Psoas muscle (tissue), 8 donors: Measurements from ENCODE around the gene TANC1. TPM values are rescaled to one million over a fixed set of nuclear protein-coding genes. Genes with fewer than 3 reads are reported as not detected.

Source experiments
- ATAC-seq, 4 donors: fragments of 200-7000 bp; cut with Tn5 transposase; one replicate each; pipeline ENCODE4 v1.9.1; 2020; ENCODE audit warnings: moderate library complexity in 3 of 4, mild to moderate bottlenecking in 2 of 4
- DNase-seq, 2 donors: peaks; one replicate each; pipeline ENCODE4 v3.0.0-alpha.2; 2020
- H3K27ac ChIP-seq: fragments of 200-600 bp; one replicate; pipeline ENCODE4 v1.8.0; 2022
- H3K27me3 ChIP-seq, 3 donors: fragments of 200-600 bp in 1 of 3; one replicate each; pipeline versions ENCODE4 v1.6.1 to v1.8.0; 2013 to 2022; ENCODE audit warnings: low read length in 2 of 3, mild to moderate bottlenecking in 2 of 3, moderate library complexity in 1 of 3; ENCODE audit not compliant: insufficient read depth in 3 of 3
- H3K36me3 ChIP-seq, 2 donors: fragments of 200-600 bp in 1 of 2; one replicate each; pipeline versions ENCODE4 v1.6.1 to v1.8.0; 2013 to 2022; ENCODE audit warnings: low read depth in 1 of 2, mild to moderate bottlenecking in 1 of 2, moderate library complexity in 1 of 2; ENCODE audit not compliant: insufficient read depth in 1 of 2
- H3K4me1 ChIP-seq: fragments of 200-600 bp; one replicate; pipeline ENCODE4 v1.8.0; 2022
- H3K4me3 ChIP-seq: fragments of 200-600 bp; one replicate; pipeline ENCODE4 v1.8.0; 2022; ENCODE audit warnings: mild to moderate bottlenecking
- H3K9me3 ChIP-seq: fragments of 200-600 bp; one replicate; pipeline ENCODE4 v1.8.0; 2022
- WGBS, 3 donors: extraction: QIAGEN DNeasy Blood & Tissue Kit; methylation state at CpG; one replicate each; pipeline versions ENCODE4 v1.1.6 to v1.1.7; 2013; 5-methylcytosine and 5-hydroxymethylcytosine counted together
- intact Hi-C, 2 donors: fragments of 100-400 bp; cut with DNase I; formaldehyde crosslinking; loops; one replicate each; pipeline versions ENCODE4 v1.11.0 to v1.14.2; 2022
- polyA plus RNA-seq, 3 donors: library from polyadenylated mRNA; stranded (reverse); fragments of 200-250 nt; gene quantifications; one replicate each; pipeline ENCODE4 v1.2.3, GENCODE V29; 2013
- total RNA-seq, 4 donors: library from RNA; stranded (reverse); fragmentation: NEBNext Ultra II Directional in 2 of 4; extraction: Animal tissue kit (Norgen Biotek cat#: 25700) in 2 of 4; gene quantifications; one replicate each; pipeline versions ENCODE4 v1.2.1 to v1.2.4, GENCODE V29; 2021 to 2023
- TF ChIP-seq, protein P1 (sequence below): fragments of 200-600 bp; IDR thresholded peaks from one replicate; pipeline ENCODE4 v1.8.0; 2022; ENCODE audit warnings: antibody characterized with exemption
- donor health status: healthy with polysubstance abuse.
- donor health status: DM: no; HTN: no; CAD: no; lungs with moderate emphysema.
- donor health status: Bipolar disorder and iron deficiency.
- donor health status: healthy.
- donor health status: DM: yes; HTN: yes; CAD: no.
- donor health status: DM: no; HTN: no; CAD: no.
- donor health status: DM: no; HTN: no; CAD: no.
- donor health status: DM: yes; HTN: yes; CAD: no.

The TANC1 gene
- total and polyA plus RNA-seq, 7 donors: 1.9 to 7.5 (median 3.2) TPM

DNA sequence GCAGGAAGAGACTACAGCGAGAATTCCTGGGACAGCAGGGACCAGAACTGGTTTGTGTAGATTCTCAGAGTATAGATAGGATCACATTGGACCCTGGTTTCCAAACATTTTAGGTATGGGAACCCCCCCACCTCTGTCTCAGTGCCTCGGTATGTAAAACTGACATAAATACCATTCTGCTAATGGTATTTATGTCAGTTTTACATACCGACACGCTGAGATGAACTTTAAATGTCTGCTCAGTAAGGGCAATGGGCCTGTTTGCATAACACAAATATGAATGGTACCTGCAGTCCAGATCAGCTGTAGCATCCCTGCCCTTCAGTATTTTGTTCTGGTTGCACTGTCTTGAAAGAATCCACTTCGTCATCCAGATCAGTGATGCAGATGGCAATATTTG is 244.9 kb downstream of the TANC1 start:
- ATAC-seq (no peak), DNase-seq (no peak)
- no peaks in the 10 kb centered on the region for H3K4me1 ChIP-seq
- 92 to 95% (median 94%) methylated on average over 5 of the region's 5 CpGs for WGBS, 3 donors
- no peaks in the 10 kb centered on the region for H3K9me3 ChIP-seq
- peaks cover 0 to 7% of the 10 kb centered on the region in 2 donors for H3K36me3 ChIP-seq
- peaks cover 0 to 2% (median 0%) of the 10 kb centered on the region in 3 donors for H3K27me3 ChIP-seq
- no peak overlapping the region for H3K4me3 ChIP-seq
- H3K27ac ChIP-seq: no peak overlapping the region
- intact Hi-C loops: no loop called here
- TF ChIP-seq, protein P1, sequence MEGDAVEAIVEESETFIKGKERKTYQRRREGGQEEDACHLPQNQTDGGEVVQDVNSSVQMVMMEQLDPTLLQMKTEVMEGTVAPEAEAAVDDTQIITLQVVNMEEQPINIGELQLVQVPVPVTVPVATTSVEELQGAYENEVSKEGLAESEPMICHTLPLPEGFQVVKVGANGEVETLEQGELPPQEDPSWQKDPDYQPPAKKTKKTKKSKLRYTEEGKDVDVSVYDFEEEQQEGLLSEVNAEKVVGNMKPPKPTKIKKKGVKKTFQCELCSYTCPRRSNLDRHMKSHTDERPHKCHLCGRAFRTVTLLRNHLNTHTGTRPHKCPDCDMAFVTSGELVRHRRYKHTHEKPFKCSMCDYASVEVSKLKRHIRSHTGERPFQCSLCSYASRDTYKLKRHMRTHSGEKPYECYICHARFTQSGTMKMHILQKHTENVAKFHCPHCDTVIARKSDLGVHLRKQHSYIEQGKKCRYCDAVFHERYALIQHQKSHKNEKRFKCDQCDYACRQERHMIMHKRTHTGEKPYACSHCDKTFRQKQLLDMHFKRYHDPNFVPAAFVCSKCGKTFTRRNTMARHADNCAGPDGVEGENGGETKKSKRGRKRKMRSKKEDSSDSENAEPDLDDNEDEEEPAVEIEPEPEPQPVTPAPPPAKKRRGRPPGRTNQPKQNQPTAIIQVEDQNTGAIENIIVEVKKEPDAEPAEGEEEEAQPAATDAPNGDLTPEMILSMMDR: no peak

DNA sequence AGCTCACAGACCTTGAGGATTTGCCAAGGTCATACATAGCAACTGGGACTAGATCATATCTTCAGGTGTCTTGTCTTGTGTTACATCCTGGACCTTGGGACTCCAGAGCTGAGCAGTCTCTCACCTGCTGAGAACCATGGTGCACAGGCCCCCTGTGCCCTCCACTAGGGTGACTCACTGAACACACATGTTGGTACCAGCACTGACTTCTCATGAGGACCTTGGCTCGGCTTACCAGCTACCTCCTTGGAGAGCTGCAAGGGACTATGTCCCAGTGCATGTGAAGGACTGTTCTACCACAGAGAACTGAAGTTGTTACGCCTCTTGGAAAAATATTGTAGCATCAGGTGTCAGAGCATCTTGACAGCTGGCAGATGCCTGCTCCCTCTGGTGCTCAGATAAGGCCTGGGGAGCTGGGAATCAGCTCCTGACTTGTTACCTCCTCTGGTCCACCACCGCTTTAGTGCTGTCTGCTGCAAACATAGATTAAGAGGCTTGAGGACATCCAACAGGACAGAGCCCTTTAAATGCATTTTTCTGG is 246.0 kb downstream of the TANC1 start:
- WGBS, 3 donors: 86 to 94% (median 91%) methylated on average over 3 of the region's 3 CpGs
- TF ChIP-seq, protein P1: no peak
- H3K36me3 ChIP-seq: peaks cover 0 to 11% of the 10 kb centered on the region in 2 donors
- ATAC-seq: no peak
- intact Hi-C loops: no loop called here
- DNase-seq: no peak
- H3K4me3 ChIP-seq: no peak overlapping the region
- no peaks in the 10 kb centered on the region for H3K9me3 ChIP-seq
- H3K4me1 ChIP-seq: no peaks in the 10 kb centered on the region
- H3K27me3 ChIP-seq: peaks cover 0 to 2% (median 0%) of the 10 kb centered on the region in 3 donors
- H3K27ac ChIP-seq: no peak overlapping the region

DNA sequence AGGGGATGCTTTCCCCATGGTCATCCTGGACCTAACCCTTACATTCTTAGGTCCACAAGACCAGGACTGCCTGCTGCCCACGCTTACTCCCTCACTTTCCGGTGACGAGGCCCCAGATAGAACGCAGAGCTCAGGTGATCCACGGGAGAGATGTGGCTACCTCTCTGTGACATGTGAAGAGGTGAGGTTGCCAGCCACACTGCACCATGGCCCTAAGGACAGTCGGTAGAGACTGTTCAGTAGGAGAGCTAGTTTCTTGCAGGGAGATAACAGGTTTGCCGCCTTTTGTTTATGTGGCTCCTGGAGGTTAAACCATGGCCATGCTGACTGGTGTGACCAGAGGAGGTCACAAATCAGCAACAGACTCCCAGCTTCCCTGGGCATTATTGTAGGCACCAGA is 246.7 kb downstream of the TANC1 start:
- H3K36me3 ChIP-seq: peaks cover 0 to 17% of the 10 kb centered on the region in 2 donors
- no peak for DNase-seq
- TF ChIP-seq, protein P1: no peak
- H3K4me1 ChIP-seq: no peaks in the 10 kb centered on the region
- ATAC-seq: no peak
- WGBS, 3 donors: 94 to 99% (median 94%) methylated on average over 7 of the region's 7 CpGs
- intact Hi-C loops: no loop called here
- H3K4me3 ChIP-seq: no peak overlapping the region
- no peaks in the 10 kb centered on the region for H3K9me3 ChIP-seq
- peaks cover 0 to 2% (median 0%) of the 10 kb centered on the region in 3 donors for H3K27me3 ChIP-seq
- no peak overlapping the region for H3K27ac ChIP-seq

DNA sequence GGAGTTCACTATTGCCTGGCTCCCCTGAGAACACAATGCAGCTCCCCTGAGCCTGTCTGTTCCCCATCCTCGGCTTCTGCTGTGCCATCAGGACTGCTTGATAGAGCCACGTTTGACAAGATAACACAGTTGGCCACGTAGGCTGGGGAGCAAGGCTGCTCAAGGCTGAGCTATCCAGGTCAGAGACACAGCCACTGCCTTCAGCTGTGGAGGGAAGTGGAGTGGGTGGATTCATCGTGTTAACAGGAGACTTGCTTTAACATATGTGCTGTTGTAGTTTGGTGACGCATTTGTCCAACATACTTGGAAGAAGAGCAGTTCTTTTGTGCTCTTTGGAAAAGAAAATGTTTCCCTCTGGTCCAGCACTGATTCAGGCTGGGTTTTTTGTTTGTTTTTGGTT is 249.2 kb downstream of the TANC1 start:
- ATAC-seq (no peak), DNase-seq (no peak)

More for the DNA sequence above, 249.2 kb downstream of the TANC1 start:
- H3K27me3 ChIP-seq: peaks cover 0 to 2% (median 0%) of the 10 kb centered on the region in 3 donors
- no peaks in the 10 kb centered on the region for H3K9me3 ChIP-seq
- intact Hi-C loops: no loop called here
- H3K4me1 ChIP-seq: no peaks in the 10 kb centered on the region
- no peak overlapping the region for H3K27ac ChIP-seq
- H3K4me3 ChIP-seq: no peak overlapping the region
- 72 to 82% (median 81%) methylated on average over 5 of the region's 5 CpGs for WGBS, 3 donors
- peaks cover 4 to 35% of the 10 kb centered on the region in 2 donors for H3K36me3 ChIP-seq
- TF ChIP-seq, protein P1: no peak
